GM18505 (cell line): ENCODE data around the gene SLC30A7.
"Not testable (repeated sequence)": the region's sequence is repeated elsewhere in the genome, so short reads cannot be mapped to it uniquely, and the experiment has no call there.

Experiments
- ATAC-seq: cut with Tn5 transposase; IDR thresholded peaks from one replicate; pipeline ENCODE4 v1.9.1; 2021; ENCODE audit not compliant: unreplicated experiment
- POLR2A ChIP-seq: IDR thresholded peaks from 4 replicates; pipeline ENCODE4 v1.6.1; 2011; ENCODE audit warnings: borderline replicate concordance; ENCODE audit not compliant: insufficient read depth, insufficient read length; ENCODE audit errors: extremely low read depth

Gene SLC30A7

GRCh38 chr1:100902365-100902764 is 6.5 kb downstream of the SLC30A7 start:
- TF ChIP-seq POLR2A: no peak
- no peak for ATAC-seq

GRCh38 chr1:100903777-100904176 is 7.9 kb downstream of the SLC30A7 start:
- TF ChIP-seq POLR2A: no peak
- ATAC-seq: no peak

GRCh38 chr1:100904528-100904927 is 8.6 kb downstream of the SLC30A7 start:
- ATAC-seq: no peak
- TF ChIP-seq POLR2A: no peak

GRCh38 chr1:100905181-100905580 is 9.3 kb downstream of the SLC30A7 start:
- no peak for ATAC-seq
- TF ChIP-seq POLR2A: no peak

- no peak for TF ChIP-seq POLR2A
- ATAC-seq: no peak
Observed at GRCh38 chr1:100907887-100908286, 12.0 kb downstream of the SLC30A7 start.

GRCh38 chr1:100909018-100909417 is 13.1 kb downstream of the SLC30A7 start:
- ATAC-seq: no peak
- no peak for TF ChIP-seq POLR2A

- ATAC-seq: no peak
- TF ChIP-seq POLR2A: no peak
Observed at GRCh38 chr1:100912019-100912418, 16.1 kb downstream of the SLC30A7 start.

GRCh38 chr1:100921110-100921706 is 25.3 kb downstream of the SLC30A7 start:
- ATAC-seq: no peak
- no peak for TF ChIP-seq POLR2A

GRCh38 chr1:100924212-100924611 is 28.3 kb downstream of the SLC30A7 start:
- no peak for ATAC-seq
- TF ChIP-seq POLR2A: no peak

GRCh38 chr1:100924991-100925390 is 29.1 kb downstream of the SLC30A7 start:
- ATAC-seq: no peak
- no peak for TF ChIP-seq POLR2A

- no peak for ATAC-seq
- no peak for TF ChIP-seq POLR2A
Observed at GRCh38 chr1:100926240-100926639, 30.4 kb downstream of the SLC30A7 start.

- peak; percentile 79 for ATAC-seq
- TF ChIP-seq POLR2A: no peak
Observed at GRCh38 chr1:100927276-100927675, 31.4 kb downstream of the SLC30A7 start.

GRCh38 chr1:100928128-100928527 is 32.2 kb downstream of the SLC30A7 start:
- ATAC-seq: no peak
- no peak for TF ChIP-seq POLR2A

- no peak for TF ChIP-seq POLR2A
- ATAC-seq: no peak
Observed at GRCh38 chr1:100930494-100930893, 34.6 kb downstream of the SLC30A7 start.

GRCh38 chr1:100931716-100932115 is 35.8 kb downstream of the SLC30A7 start:
- no peak for ATAC-seq
- no peak for TF ChIP-seq POLR2A

- ATAC-seq: not testable (repeated sequence)
Observed at GRCh38 chr1:100933555-100933954, 37.7 kb downstream of the SLC30A7 start.
